ENCODE measurements around the gene GJD3.

DNA sequence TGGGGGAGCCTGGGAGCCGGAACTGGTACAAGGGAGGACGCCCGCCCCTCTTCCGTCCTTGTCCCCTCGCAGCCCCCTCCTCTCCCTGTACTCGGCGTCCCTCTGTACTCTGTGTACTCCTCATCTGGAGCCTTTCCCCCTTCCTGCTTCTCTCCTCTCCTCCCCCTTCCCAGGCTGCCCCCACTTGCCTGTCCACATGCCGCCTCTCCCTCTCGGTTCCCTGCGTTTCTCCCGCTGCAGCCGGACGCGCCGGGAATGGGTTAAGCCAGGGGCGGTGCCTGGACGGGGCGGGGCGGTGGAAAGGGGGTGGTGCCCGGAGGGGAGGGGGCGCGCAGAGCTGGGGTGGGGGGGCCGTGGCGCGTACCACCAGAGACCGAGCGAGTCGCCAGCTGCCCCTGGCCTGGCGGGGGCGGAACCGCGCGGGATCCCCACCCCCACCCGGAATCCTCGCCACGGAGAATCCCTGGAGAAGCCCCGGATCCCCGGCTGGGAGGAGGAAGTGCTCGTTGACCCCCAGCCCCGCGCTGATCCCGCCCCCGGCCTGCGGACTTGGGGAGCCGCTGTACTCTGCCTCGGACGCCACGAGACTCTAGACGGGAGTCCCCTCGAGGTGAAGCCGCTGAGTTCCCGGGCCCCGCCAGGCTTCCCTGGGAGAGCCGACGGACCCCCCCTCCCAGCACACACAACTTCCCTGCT lies 22.6 kb downstream of the GJD3 start:
- no peak for TF ChIP-seq CTCF (IDR thresholded peaks at IDR 0.05; ENCODE audit: low read length)
- TF ChIP-seq EZH2 (optimal IDR thresholded peaks at IDR 0.05; ENCODE audit: low read depth, low read length), result no peak

All from MM.1S (cell line).